HepG2 (cell line): Measurements from ENCODE around the gene NHSL1. TPM values are rescaled to one million over a fixed set of nuclear protein-coding genes. Genes with fewer than 3 reads are reported as not detected.

Experiments
- ATRX ChIP-seq: sonication (generic); formaldehyde crosslinking; IDR thresholded peaks from 2 replicates; pipeline ENCODE4 v1.4.0; 2020; ENCODE audit warnings: missing genetic modification reagents, borderline replicate concordance
- CREB3 ChIP-seq: sonication (generic); formaldehyde crosslinking; IDR thresholded peaks from 2 replicates; pipeline ENCODE4 v1.5.0; 2020; ENCODE audit warnings: missing genetic modification reagents
- DNMT3B ChIP-seq: conservative IDR thresholded peaks from 2 replicates; pipeline ENCODE4 v1.6.1; 2016; ENCODE audit warnings: missing biosample characterization, control low read depth
- GPN1 ChIP-seq: sonication (generic); formaldehyde crosslinking; IDR thresholded peaks from 2 replicates; pipeline ENCODE4 v1.5.1; 2020; ENCODE audit warnings: missing genetic modification reagents, borderline replicate concordance
- MEIS1 ChIP-seq: sonication (generic); formaldehyde crosslinking; IDR thresholded peaks from 2 replicates; pipeline ENCODE4 v1.9.0; 2021; ENCODE audit warnings: mild to moderate bottlenecking, missing genetic modification reagents, moderate library complexity, borderline replicate concordance
- NR2C2 ChIP-seq: sonication (generic); formaldehyde crosslinking; IDR thresholded peaks from 2 replicates; pipeline ENCODE4 v1.4.0; 2020; ENCODE audit warnings: missing genetic modification reagents, mild to moderate bottlenecking, moderate library complexity, borderline replicate concordance
- PPARG ChIP-seq: conservative IDR thresholded peaks from 2 replicates; pipeline ENCODE4 v1.6.1; 2016; ENCODE audit warnings: missing biosample characterization, missing genetic modification reagents
- PTBP1 ChIP-seq: fragments of 200-400 bp; formaldehyde crosslinking; IDR thresholded peaks from 2 replicates; pipeline ENCODE4 v1.6.1; 2018; ENCODE audit warnings: low read length, low read depth; ENCODE audit not compliant: poor library complexity, severe bottlenecking
- RFXANK ChIP-seq: IDR thresholded peaks from 2 replicates; pipeline ENCODE4 v1.6.1; 2016
- SAFB2 ChIP-seq: sonication (generic); formaldehyde crosslinking; IDR thresholded peaks from 2 replicates; pipeline ENCODE4 v1.5.1; 2020; ENCODE audit warnings: missing genetic modification reagents, low read depth, mild to moderate bottlenecking, borderline replicate concordance
- SNAI1 ChIP-seq: sonication (generic); formaldehyde crosslinking; IDR thresholded peaks from 2 replicates; pipeline ENCODE4 v1.5.0; 2020; ENCODE audit warnings: mild to moderate bottlenecking, missing genetic modification reagents, borderline replicate concordance
- SRSF1 ChIP-seq: fragments of 200-400 bp; formaldehyde crosslinking; optimal IDR thresholded peaks from 2 replicates; pipeline ENCODE3; 2017; ENCODE audit warnings: mild to moderate bottlenecking, low read depth, low read length, moderate library complexity
- TAF15 ChIP-seq: fragments of 200-400 bp; formaldehyde crosslinking; IDR thresholded peaks from one replicate; pipeline ENCODE4 v1.6.1; 2018; ENCODE audit warnings: mild to moderate bottlenecking, low read depth, low read length; ENCODE audit not compliant: poor library complexity, severe bottlenecking
- ZBTB26 ChIP-seq: IDR thresholded peaks from 2 replicates; pipeline ENCODE4 v1.6.1; 2016; ENCODE audit warnings: missing compliant biosample characterization, missing genetic modification reagents, borderline replicate concordance
- ZBTB8A ChIP-seq: sonication (generic); formaldehyde crosslinking; IDR thresholded peaks from 2 replicates; pipeline ENCODE4 v1.4.0; 2020; ENCODE audit warnings: mild to moderate bottlenecking, low read depth, missing genetic modification reagents, borderline replicate concordance
- ZFP41 ChIP-seq: sonication (generic); formaldehyde crosslinking; IDR thresholded peaks from 2 replicates; pipeline ENCODE4 v1.4.0; 2020; ENCODE audit warnings: mild to moderate bottlenecking, missing genetic modification reagents, borderline replicate concordance
- ZNF121 ChIP-seq: sonication (generic); formaldehyde crosslinking; IDR thresholded peaks from 2 replicates; pipeline ENCODE4 v1.5.0; 2020; ENCODE audit warnings: mild to moderate bottlenecking, missing genetic modification reagents
- ZNF276 ChIP-seq: sonication (generic); formaldehyde crosslinking; IDR thresholded peaks from 2 replicates; pipeline ENCODE4 v1.4.0; 2020; ENCODE audit warnings: mild to moderate bottlenecking, low read depth, missing genetic modification reagents
- ZNF441 ChIP-seq: sonication (generic); formaldehyde crosslinking; IDR thresholded peaks from 2 replicates; pipeline ENCODE4 v1.7.0; 2021; ENCODE audit warnings: missing genetic modification reagents, borderline replicate concordance
- ZNF512 ChIP-seq: sonication (generic); formaldehyde crosslinking; IDR thresholded peaks from 2 replicates; pipeline ENCODE4 v1.4.0; 2020; ENCODE audit warnings: mild to moderate bottlenecking, missing genetic modification reagents
- ZNF558 ChIP-seq: sonication (generic); formaldehyde crosslinking; IDR thresholded peaks from 2 replicates; pipeline ENCODE4 v1.9.0; 2022; ENCODE audit warnings: mild to moderate bottlenecking, missing genetic modification reagents, borderline replicate concordance
- ZNF737 ChIP-seq: sonication (generic); formaldehyde crosslinking; IDR thresholded peaks from 2 replicates; pipeline ENCODE4 v1.5.0; 2020; ENCODE audit warnings: missing genetic modification reagents, mild to moderate bottlenecking, borderline replicate concordance
- ZNF790 ChIP-seq: sonication (generic); formaldehyde crosslinking; IDR thresholded peaks from 2 replicates; pipeline ENCODE4 v1.8.0; 2022; ENCODE audit warnings: missing genetic modification reagents, mild to moderate bottlenecking, borderline replicate concordance
- ZSCAN30 ChIP-seq: sonication (generic); formaldehyde crosslinking; IDR thresholded peaks from 2 replicates; pipeline ENCODE4 v1.5.0; 2020; ENCODE audit warnings: mild to moderate bottlenecking, missing genetic modification reagents
- polyA plus RNA-seq, 8 experiments: library from polyadenylated mRNA; depleted of rRNA in 3 of 8; stranded (reverse) in 7 of 8; unstranded in 1 of 8; fragments of >200 nt; fragmentation: Illumina TruSeq in 4 of 8; extraction: Trizol in 4 of 8; gene quantifications; 2 replicates each; pipeline versions ENCODE4 v1.2.1 to v1.2.3, GENCODE V29; 2011 to 2016; ENCODE audit warnings: low read depth in 4 of 8, missing spikeins in 1 of 8, mixed read lengths in 1 of 8; ENCODE audit not compliant: insufficient read depth in 1 of 8
- total RNA-seq, 5 experiments: library from RNA; depleted of rRNA; stranded (reverse); fragments of >200 nt; fragmentation: Illumina TruSeq; extraction: Trizol; gene quantifications; 2 replicates each; pipeline ENCODE4 v1.2.3, GENCODE V29; 2016; ENCODE audit warnings: low read depth in 1 of 5

NHSL1 gene
- total and polyA plus RNA-seq, 2 of the 13 experiments (the other 11 are each of a cell fraction or from before 2014, with no cell fraction given), result 24.9 to 53.6 TPM

- TF ChIP-seq ZNF441 (CRISPR knock-in tag), result no peak
- TF ChIP-seq MEIS1 (CRISPR knock-in tag), result no peak
- TF ChIP-seq ZNF737 (CRISPR knock-in tag), result no peak
- TF ChIP-seq ZFP41, result no peak
- TF ChIP-seq ZNF558, result no peak
- TF ChIP-seq GPN1 (CRISPR knock-in tag), result no peak
- TF ChIP-seq PTBP1, result no peak
- TF ChIP-seq ZSCAN30 (CRISPR knock-in tag), result no peak
- TF ChIP-seq SRSF1, result no peak
- TF ChIP-seq ZNF276 (CRISPR knock-in tag), result no peak
- TF ChIP-seq ZBTB26 (CRISPR knock-in tag), result no peak
- no peak for TF ChIP-seq ZNF790 (CRISPR knock-in tag)
- no peak for TF ChIP-seq ZNF512 (CRISPR knock-in tag)
- TF ChIP-seq ZNF121, result peak; percentile 67; the same call in 1 of the 2 replicates
- no peak for TF ChIP-seq CREB3 (CRISPR knock-in tag)
- TF ChIP-seq PPARG (CRISPR knock-in tag), result no peak
- no peak for TF ChIP-seq TAF15
- TF ChIP-seq SAFB2, result no peak
- no peak for TF ChIP-seq SNAI1 (CRISPR knock-in tag)
- no peak for TF ChIP-seq ZBTB8A (CRISPR knock-in tag)
- TF ChIP-seq DNMT3B (CRISPR knock-in tag), result no peak
- TF ChIP-seq NR2C2 (CRISPR knock-in tag), result no peak
- TF ChIP-seq RFXANK (CRISPR knock-in tag), result no peak
- no peak for TF ChIP-seq ATRX
Measured at GRCh38 chr6:138504764-138505689, 5.7 kb upstream of the NHSL1 start (continued).
